ENCODE results near the gene BLOC1S1.
A peak's percentile ranks its signal among the peaks of the same experiment; 100 is the strongest.

The BLOC1S1 gene

GRCh38 chr12:55694188-55694515 lies 21.7 kb upstream of the BLOC1S1 start:
- DNase-seq (ENCODE audit: low read depth in 3 of 3, low spot score in 1 of 3), result no peak

- DNase-seq (ENCODE audit: low read depth in 3 of 3, low spot score in 1 of 3), result no peak
Measured at GRCh38 chr12:55694651-55695050, 21.2 kb upstream of the BLOC1S1 start.

DNA sequence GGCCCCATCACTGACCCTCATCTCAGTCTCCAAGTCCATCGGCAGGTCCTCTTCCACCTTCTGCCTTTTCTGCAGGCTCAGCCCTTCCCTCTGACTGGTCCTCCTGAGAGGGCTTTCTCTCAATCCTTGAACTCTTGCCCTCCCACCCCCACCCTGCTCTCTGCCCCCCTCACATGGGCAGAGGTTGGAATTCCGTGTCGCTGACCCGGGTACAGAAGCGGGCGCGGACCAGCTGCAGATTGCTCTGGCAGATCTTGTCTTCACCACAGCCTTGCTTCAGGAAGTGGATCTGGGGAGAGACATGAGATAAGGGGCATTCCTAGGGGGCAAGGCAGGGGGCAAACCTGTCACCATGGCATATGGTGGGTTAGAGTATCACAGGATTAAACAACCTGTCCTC lies 20.5 kb upstream of the BLOC1S1 start:
- DNase-seq (ENCODE audit: low read depth in 3 of 3, low spot score in 1 of 3), result no peak

- no peak for DNase-seq (ENCODE audit: low read depth in 3 of 3, low spot score in 1 of 3)
Measured at GRCh38 chr12:55696141-55696540, 19.7 kb upstream of the BLOC1S1 start.

DNA sequence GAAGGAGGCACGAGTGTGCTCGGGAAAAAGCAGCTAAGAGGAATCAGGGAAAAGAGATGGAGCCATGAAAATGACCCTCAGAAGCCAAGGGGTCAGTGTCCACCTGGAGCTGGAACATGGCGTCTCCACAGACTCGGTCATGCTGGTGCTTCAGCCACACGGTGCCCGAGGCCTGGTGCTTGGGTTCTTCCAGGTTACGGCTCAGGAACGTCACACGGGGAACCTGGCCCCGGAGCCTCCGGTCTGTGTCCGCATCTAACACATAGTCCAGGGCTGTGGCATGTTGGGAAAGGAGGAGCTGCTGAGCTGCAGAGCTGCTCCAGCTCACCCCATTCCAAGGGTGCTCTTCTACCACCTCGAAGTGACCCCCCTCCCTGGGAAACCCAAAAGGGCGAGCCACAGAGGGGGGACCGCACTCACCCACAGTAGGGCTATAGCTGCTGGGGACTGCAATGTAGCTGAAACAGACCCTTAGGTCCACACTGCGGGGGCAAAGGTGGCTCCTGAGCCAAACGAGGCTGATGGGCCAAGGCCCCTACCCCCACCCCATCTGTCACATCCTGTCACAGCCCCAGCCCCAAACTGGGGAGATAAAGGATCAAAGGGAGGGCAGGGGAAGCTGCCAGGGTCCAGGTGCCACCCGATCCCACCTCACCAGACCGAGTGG lies 18.9 kb upstream of the BLOC1S1 start:
- no peak for DNase-seq (ENCODE audit: low read depth in 3 of 3, low spot score in 1 of 3)

GRCh38 chr12:55697686-55698085 lies 18.2 kb upstream of the BLOC1S1 start:
- no peak for DNase-seq (ENCODE audit: low read depth in 3 of 3, low spot score in 1 of 3)

GRCh38 chr12:55698241-55698955 lies 17.4 kb upstream of the BLOC1S1 start:
- no peak for DNase-seq (ENCODE audit: low read depth in 3 of 3, low spot score in 1 of 3)

DNA sequence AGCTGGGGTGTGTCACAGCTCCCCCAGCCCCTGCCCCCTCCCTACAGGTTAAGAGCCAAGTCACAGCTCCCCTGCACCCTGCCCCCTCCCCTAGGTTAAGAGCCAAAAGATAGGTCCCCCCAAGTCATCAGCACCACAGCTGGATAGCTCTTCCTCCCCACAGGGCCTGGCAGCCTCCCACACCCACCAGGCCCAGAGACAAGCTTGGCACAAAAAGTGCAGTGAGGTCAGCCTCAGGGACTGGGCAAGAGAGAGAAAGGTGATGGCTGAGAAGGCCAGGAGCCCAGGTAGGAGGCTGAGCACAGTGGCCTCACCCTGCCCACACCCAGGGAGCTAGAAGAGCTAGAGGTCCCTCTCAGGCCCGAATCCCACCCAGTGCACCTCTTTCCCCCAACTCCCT lies 16.9 kb upstream of the BLOC1S1 start:
- no peak for DNase-seq (ENCODE audit: low read depth in 3 of 3, low spot score in 1 of 3)

DNA sequence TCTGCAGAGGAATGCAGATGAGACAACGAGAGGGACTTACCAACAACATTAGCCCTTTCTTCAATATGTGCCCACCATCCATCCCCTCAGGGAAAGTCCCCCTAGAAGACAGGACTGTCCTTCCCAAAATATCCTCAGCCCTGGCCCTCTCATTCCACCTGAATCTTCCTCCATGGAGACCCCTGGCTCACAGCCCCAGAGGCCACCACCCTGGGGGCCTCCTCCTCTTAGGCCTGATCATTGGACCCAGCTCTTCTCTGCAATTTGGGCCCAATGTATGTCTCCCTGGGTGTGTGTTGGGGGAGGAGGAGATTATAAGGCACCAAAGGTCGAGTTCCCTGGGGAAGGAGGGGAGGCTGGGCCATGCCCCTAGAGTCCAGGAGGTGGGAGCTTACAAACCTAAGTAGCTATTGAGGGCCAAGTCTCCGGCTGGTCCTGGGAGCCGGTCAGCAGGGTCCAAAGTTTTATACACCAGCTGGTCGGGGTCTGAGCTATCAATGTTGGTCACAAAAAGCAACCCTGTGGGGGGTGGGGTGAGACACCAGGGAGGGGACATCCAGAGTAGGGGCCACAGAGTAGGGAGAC lies 16.3 kb upstream of the BLOC1S1 start:
- no peak for DNase-seq (ENCODE audit: low read depth in 3 of 3, low spot score in 1 of 3)

DNA sequence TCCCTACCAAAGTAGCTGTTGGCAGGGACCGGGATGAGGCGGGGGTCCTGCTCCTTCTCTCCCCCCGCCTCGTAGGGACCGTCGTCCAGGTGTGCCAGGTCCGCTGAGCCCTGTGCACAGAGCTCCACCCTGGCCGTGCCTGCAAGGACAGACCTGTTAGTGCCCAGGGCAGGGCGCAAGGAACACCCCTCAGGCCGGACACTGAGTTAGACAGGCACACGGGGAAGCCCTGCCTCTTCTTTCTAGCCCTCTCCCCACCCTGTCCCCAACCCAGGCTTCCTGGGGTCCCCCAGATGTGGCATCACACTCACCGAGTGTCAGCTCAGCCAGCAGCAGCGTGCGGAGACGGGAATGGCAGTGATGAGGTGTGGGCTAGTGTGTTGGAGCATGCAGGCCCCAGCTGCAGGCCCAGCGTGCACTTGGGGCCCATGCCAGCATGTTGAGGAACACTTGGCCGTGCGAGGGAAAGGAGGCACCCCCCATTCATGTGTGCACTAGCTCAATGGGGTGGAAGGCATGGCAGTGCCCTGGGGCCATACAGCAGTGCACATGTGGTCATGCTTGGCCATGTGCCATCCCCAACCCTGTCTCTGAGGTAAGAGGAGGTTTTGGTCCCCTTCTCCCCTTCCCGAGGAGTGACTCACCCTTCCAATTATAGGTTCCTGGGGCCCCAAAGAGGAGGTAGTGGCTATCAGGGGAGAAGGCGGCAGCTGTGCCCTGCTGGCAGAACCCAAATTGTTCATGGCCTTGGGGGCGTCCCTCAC lies 15.4 kb upstream of the BLOC1S1 start:
- no peak for DNase-seq (ENCODE audit: low read depth in 3 of 3, low spot score in 1 of 3)

DNA sequence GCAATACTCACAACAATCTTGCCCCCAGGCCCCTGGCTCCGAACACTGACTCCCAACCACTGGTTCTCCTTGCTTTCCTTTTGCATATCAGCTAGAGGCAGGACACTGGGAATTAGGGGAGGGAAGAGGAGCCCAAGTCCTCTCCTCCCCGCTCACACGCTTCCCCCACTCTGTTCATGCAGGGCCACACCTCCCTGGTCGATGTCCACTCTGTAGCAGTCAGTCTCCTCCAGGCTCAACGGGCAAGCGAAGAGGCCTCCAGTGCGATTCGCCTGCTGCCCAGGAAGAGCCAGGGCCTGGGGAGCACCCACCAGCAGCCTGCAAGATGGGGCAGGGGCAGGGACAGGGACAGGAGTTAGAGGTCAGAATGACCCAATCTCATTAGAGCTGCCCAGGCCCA lies 13.0 kb upstream of the BLOC1S1 start:
- no peak for DNase-seq (ENCODE audit: low read depth in 3 of 3, low spot score in 1 of 3)

GRCh38 chr12:55703288-55703687 lies 12.6 kb upstream of the BLOC1S1 start:
- DNase-seq (ENCODE audit: low read depth in 3 of 3, low spot score in 1 of 3), result no peak

- no peak for DNase-seq (ENCODE audit: low read depth in 3 of 3, low spot score in 1 of 3)
Measured at GRCh38 chr12:55703901-55704761, 11.7 kb upstream of the BLOC1S1 start.

GRCh38 chr12:55704824-55705718 lies 10.8 kb upstream of the BLOC1S1 start:
- no peak for DNase-seq (ENCODE audit: low read depth in 3 of 3, low spot score in 1 of 3)

- no peak for DNase-seq (ENCODE audit: low read depth in 3 of 3, low spot score in 1 of 3)
Measured at GRCh38 chr12:55705782-55706402, 10.0 kb upstream of the BLOC1S1 start.

GRCh38 chr12:55706568-55707218 lies 9.2 kb upstream of the BLOC1S1 start:
- DNase-seq (ENCODE audit: low read depth in 3 of 3, low spot score in 1 of 3), result no peak

DNA sequence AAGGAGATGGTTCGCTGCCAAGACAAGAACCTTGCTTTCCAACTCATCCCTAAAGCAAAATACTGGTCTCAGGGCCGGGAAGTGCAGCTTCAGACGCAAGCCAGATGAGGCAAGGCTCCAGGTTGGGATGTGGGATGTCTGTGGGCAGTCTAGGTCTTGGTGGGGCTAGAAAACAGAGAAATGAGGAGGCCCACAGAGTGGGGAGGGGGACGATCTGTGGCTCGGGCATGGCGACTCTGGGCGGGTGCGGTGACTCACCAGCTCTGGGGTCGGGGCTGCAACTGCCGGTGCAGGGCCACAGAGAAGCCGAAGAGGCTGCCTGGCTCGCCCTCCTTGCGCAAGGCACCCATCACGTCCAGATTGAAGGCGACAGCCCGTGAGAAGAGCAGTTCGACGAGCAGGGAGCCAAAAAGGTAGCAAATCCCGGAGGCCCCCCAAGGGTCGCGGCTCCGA lies 8.6 kb upstream of the BLOC1S1 start:
- no peak for DNase-seq (ENCODE audit: low read depth in 3 of 3, low spot score in 1 of 3)

- peak in 2 of 3 donors; percentile 27 to 56 for DNase-seq (ENCODE audit: low read depth in 3 of 3, low spot score in 1 of 3)
Measured at GRCh38 chr12:55707841-55708694, 7.8 kb upstream of the BLOC1S1 start, which contains the start of gene ITGA7. Gene ITGA7 (minus strand): TSS chr12:55707904. CDS start chr12:55707682, 222 bp downstream.
